HepG2 (cell line): Measurements from ENCODE around the gene GABRR3.

ENCODE experiments used
- CBX2 ChIP-seq, 2 experiments: fragments of 200-600 bp in 1 of 2; sonication (generic); formaldehyde crosslinking in 1 of 2; IDR thresholded peaks; 2 replicates each; pipeline versions ENCODE4 v1.7.0 to v1.8.1; 2018 to 2022; ENCODE audit warnings: low read depth in 2 of 2, low read length in 1 of 2, mild to moderate bottlenecking in 1 of 2, missing genetic modification reagents in 1 of 2
- CTCF ChIP-seq: sonication (generic); formaldehyde crosslinking; IDR thresholded peaks from 2 replicates; pipeline ENCODE4 v1.5.0; 2020; ENCODE audit warnings: mild to moderate bottlenecking, missing genetic modification reagents, moderate library complexity
- ZNF501 ChIP-seq: sonication (generic); formaldehyde crosslinking; IDR thresholded peaks from 2 replicates; pipeline ENCODE4 v1.5.1; 2020; ENCODE audit warnings: mild to moderate bottlenecking, moderate library complexity, missing genetic modification reagents
- ZNF713 ChIP-seq: sonication (generic); formaldehyde crosslinking; IDR thresholded peaks from 2 replicates; pipeline ENCODE4 v1.4.0; 2020; ENCODE audit warnings: mild to moderate bottlenecking, missing genetic modification reagents

GRCh38 chr3:98056035-98056434, 20.9 kb upstream of the GABRR3 start:
- TF ChIP-seq ZNF713 (CRISPR knock-in tag) = no peak
- no peak for TF ChIP-seq CBX2 (IDR thresholded peaks at IDR 0.05; ENCODE audit: low read depth, low read length)
- TF ChIP-seq CBX2 (CRISPR knock-in tag; IDR thresholded peaks at IDR 0.05; ENCODE audit: low read depth) = no peak
- TF ChIP-seq CTCF = no peak
- TF ChIP-seq ZNF501 (CRISPR knock-in tag) = no peak
